Ovary (tissue), 9 donors: ENCODE results near the gene HPSE2. TPM values are rescaled to one million over a fixed set of nuclear protein-coding genes. Genes with fewer than 3 reads are reported as not detected.

Experiments used
- DNase-seq, 5 donors: peaks; one replicate each; pipeline ENCODE4 v3.0.0-alpha.2; 2019 to 2020
- H3K27ac ChIP-seq, 2 donors: fragments of 200-600 bp; one replicate each; pipeline versions ENCODE4 v1.5.1 to v1.8.0; 2019 to 2022
- H3K27me3 ChIP-seq: fragments of 200-600 bp; one replicate; pipeline ENCODE4 v1.8.0; 2022
- H3K36me3 ChIP-seq: fragments of 200-600 bp; sonication (generic); one replicate; pipeline ENCODE4 v1.5.1; 2019
- H3K4me1 ChIP-seq: one replicate; pipeline ENCODE4 v1.8.1; 2013; ENCODE audit warnings: mild to moderate bottlenecking, moderate library complexity; ENCODE audit not compliant: insufficient read depth
- H3K4me3 ChIP-seq: fragments of 200-600 bp; sonication (generic); one replicate; pipeline ENCODE4 v1.5.1; 2017
- H3K9me3 ChIP-seq, 2 donors: fragments of 200-600 bp in 1 of 2; sonication (generic) in 1 of 2; one replicate each; pipeline versions ENCODE4 v1.5.1 to v1.8.1; 2013 to 2019; ENCODE audit warnings: mild to moderate bottlenecking in 1 of 2, moderate library complexity in 1 of 2
- CTCF ChIP-seq, 3 donors: fragments of 450-650 bp in 2 of 3; fragments of 200-600 bp in 1 of 3; IDR thresholded peaks; one replicate each; pipeline versions ENCODE4 v1.5.1 to v1.8.0; 2016 to 2022; ENCODE audit warnings: antibody characterized with exemption in 3 of 3, mild to moderate bottlenecking in 1 of 3
- EP300 ChIP-seq: sonication (generic); formaldehyde crosslinking; IDR thresholded peaks from one replicate; pipeline ENCODE4 v1.6.1; 2017; ENCODE audit warnings: antibody characterized with exemption
- POLR2A ChIP-seq: fragments of 450-650 bp; IDR thresholded peaks from one replicate; pipeline ENCODE4 v1.6.1; 2017; ENCODE audit warnings: antibody characterized with exemption, mild to moderate bottlenecking, moderate library complexity
- WGBS, 3 donors: extraction: QIAGEN DNeasy Blood & Tissue Kit in 1 of 3; methylation state at CpG; one replicate each; pipeline versions ENCODE4 v1.1.5 to v1.1.7; 2013 to 2017; 5-methylcytosine and 5-hydroxymethylcytosine counted together
- intact Hi-C, 4 donors: fragments of 100-400 bp; cut with DNase I; formaldehyde crosslinking; loops; one replicate each; pipeline versions ENCODE4 v1.11.0 to v1.15.1; 2022 to 2023
- polyA plus RNA-seq, 2 donors: library from polyadenylated mRNA; stranded (reverse); fragments of 200-250 nt in 1 of 2; fragments of 350-450 nt in 1 of 2; fragmentation: Illumina TruSeq in 1 of 2; extraction: RNeasy Lipid Tissue Mini Kit (QIAGEN cat#74804) in 1 of 2; gene quantifications; one replicate each; pipeline ENCODE4 v1.2.3, GENCODE V29; 2013 to 2014
- total RNA-seq, 7 donors: library from RNA; depleted of rRNA in 2 of 7; stranded (reverse); fragments of >200 nt in 2 of 7; fragmentation: NEBNext Ultra II Directional in 3 of 7; extraction: Animal tissue kit (Norgen Biotek cat#: 25700) in 3 of 7; gene quantifications; one replicate each; pipeline versions ENCODE4 v1.1.0 to v1.2.4, GENCODE V29; 2016 to 2023
- donor health status: DM: no; HTN: no; CAD: no; lungs with moderate emphysema.
- donor health status: DM: no; HTN: no; CAD: no.
- donor health status: Bipolar disorder and iron deficiency.
- donor health status: DM: yes; HTN: yes; CAD: no.
- donor health status: DM: no; HTN: no; CAD: no.
- donor health status: DM: yes; HTN: yes; CAD: no.

Gene HPSE2
- total and polyA plus RNA-seq, 9 donors: 0.07 to 1.2 (median 0.12) TPM; not detected in 4

- TF ChIP-seq CTCF (IDR thresholded peaks at IDR 0.05): no peak
- no peak for TF ChIP-seq EP300
- no peak for TF ChIP-seq POLR2A
- H3K9me3 ChIP-seq: no peaks in the 10 kb centered on the region
- no peaks in the 10 kb centered on the region for H3K4me1 ChIP-seq
- no peak overlapping the region for H3K27ac ChIP-seq
- H3K27me3 ChIP-seq: no peaks in the 10 kb centered on the region
- intact Hi-C loops: no loop called here
- H3K36me3 ChIP-seq: no peaks in the 10 kb centered on the region
- no peak for DNase-seq
- H3K4me3 ChIP-seq: no peak overlapping the region
These were observed 633.4 kb downstream of the HPSE2 start for GRCh38 chr10:98602224-98602623.

- H3K4me3 ChIP-seq: no peak overlapping the region
- 93 to 96% (median 95%) methylated on average over 6 of the region's 6 CpGs for WGBS, 3 donors
- TF ChIP-seq EP300 (no peak), POLR2A (no peak)
- H3K9me3 ChIP-seq: no peaks in the 10 kb centered on the region
- H3K4me1 ChIP-seq: no peaks in the 10 kb centered on the region
- no peaks in the 10 kb centered on the region for H3K27me3 ChIP-seq
- intact Hi-C loops: no loop called here
- H3K27ac ChIP-seq: no peak overlapping the region
- no peak for DNase-seq
- no peaks in the 10 kb centered on the region for H3K36me3 ChIP-seq
These were observed 636.5 kb downstream of the HPSE2 start for GRCh38 chr10:98599032-98599610.

- Histone ChIP-seq H3K27me3 (no peaks in the 10 kb centered on the region), H3K4me3 (no peak overlapping the region), H3K27ac (no peak overlapping the region), H3K9me3 (no peaks in the 10 kb centered on the region), H3K36me3 (no peaks in the 10 kb centered on the region), H3K4me1 (no peaks in the 10 kb centered on the region)
- TF ChIP-seq CTCF (IDR thresholded peaks at IDR 0.05): no peak
- TF ChIP-seq EP300: no peak
- TF ChIP-seq POLR2A: no peak
- no peak for DNase-seq
- 91 to 95% (median 94%) methylated on average over 2 of the region's 2 CpGs for WGBS, 3 donors
- intact Hi-C loops: no loop called here
These were observed 639.2 kb downstream of the HPSE2 start for GRCh38 chr10:98596404-98596803.

- H3K4me1 ChIP-seq: peaks cover 7% of the 10 kb centered on the region
- no peaks in the 10 kb centered on the region for H3K36me3 ChIP-seq
- no peak overlapping the region for H3K27ac ChIP-seq
- no peak for DNase-seq
- H3K27me3 ChIP-seq: no peaks in the 10 kb centered on the region
- H3K4me3 ChIP-seq: no peak overlapping the region
- 61 to 77% (median 75%) methylated on average over 2 of the region's 2 CpGs for whole genome bisulfite sequencing, 3 donors
- no peak for TF ChIP-seq CTCF (IDR thresholded peaks at IDR 0.05)
- no peak for TF ChIP-seq EP300
- no peak for TF ChIP-seq POLR2A
- intact Hi-C loops: no loop called here
- no peaks in the 10 kb centered on the region for H3K9me3 ChIP-seq
These were observed 646.0 kb downstream of the HPSE2 start for GRCh38 chr10:98589691-98590090.

- intact Hi-C loops: no loop called here
- TF ChIP-seq EP300: no peak
- no peak for TF ChIP-seq CTCF (IDR thresholded peaks at IDR 0.05)
- no peak for TF ChIP-seq POLR2A
- DNase-seq: no peak
- WGBS, 3 donors: 30 to 60% (median 50%) methylated on average over 3 of the region's 3 CpGs
- Histone ChIP-seq H3K36me3 (no peaks in the 10 kb centered on the region), H3K27me3 (no peaks in the 10 kb centered on the region), H3K27ac (no peak overlapping the region), H3K4me3 (no peak overlapping the region), H3K4me1 (peaks cover 7% of the 10 kb centered on the region), H3K9me3 (no peaks in the 10 kb centered on the region)
These were observed 646.6 kb downstream of the HPSE2 start for GRCh38 chr10:98589007-98589406.
